Measurements from ENCODE around the gene PCSK6.

PCSK6 gene

GRCh38 chr15:101469520-101470288 lies 19.8 kb downstream of the PCSK6 start:
- Histone ChIP-seq H3K4me3 (ENCODE audit: low read length) (no peak overlapping the region), H3K79me2 (ENCODE audit: low read length) (no peaks in the 10 kb centered on the region), H3K27me3 (replicated peaks; ENCODE audit: insufficient read depth, low read length) (no peaks in the 10 kb centered on the region), H3K4me2 (ENCODE audit: low read depth, low read length) (no peak overlapping the region), H3K27ac (ENCODE audit: low read length) (no peak overlapping the region), H3K9me2 (replicated peaks; ENCODE audit: insufficient read depth, low read length) (no peaks in the 10 kb centered on the region), H3K9ac (ENCODE audit: low read length) (no peak overlapping the region), H3K9me3 (replicated peaks; ENCODE audit: insufficient read depth, low read length) (no peaks in the 10 kb centered on the region), H4K20me1 (ENCODE audit: insufficient read depth, low read length) (no peaks in the 10 kb centered on the region), H3K4me1 (ENCODE audit: low read length) (no peaks in the 10 kb centered on the region), H2AFZ (ENCODE audit: low read length) (no peak overlapping the region), H3F3A (ENCODE audit: insufficient read depth, low read length) (no peaks in the 10 kb centered on the region), H3K36me3 (replicated peaks; ENCODE audit: insufficient read depth, low read length) (no peaks in the 10 kb centered on the region)
- TF ChIP-seq EZH2 (optimal IDR thresholded peaks at IDR 0.05; ENCODE audit: low read depth, low read length): no peak
- TF ChIP-seq EZH2phosphoT487 (IDR thresholded peaks at IDR 0.05; ENCODE audit: low read length): no peak
- TF ChIP-seq CTCF (IDR thresholded peaks at IDR 0.05; ENCODE audit: low read length): no peak
- no peak for DNase-seq

GRCh38 chr15:101466188-101466587 lies 23.3 kb downstream of the PCSK6 start:
- H3K9ac ChIP-seq (ENCODE audit: low read length): no peak overlapping the region
- H3K27me3 ChIP-seq (replicated peaks; ENCODE audit: insufficient read depth, low read length): no peaks in the 10 kb centered on the region
- no peaks in the 10 kb centered on the region for H3K9me3 ChIP-seq (replicated peaks; ENCODE audit: insufficient read depth, low read length)
- no peak overlapping the region for H3K4me2 ChIP-seq (ENCODE audit: low read depth, low read length)
- no peak overlapping the region for H3K4me3 ChIP-seq (ENCODE audit: low read length)
- no peaks in the 10 kb centered on the region for H4K20me1 ChIP-seq (ENCODE audit: insufficient read depth, low read length)
- no peak overlapping the region for H3K27ac ChIP-seq (ENCODE audit: low read length)
- DNase-seq: no peak
- no peaks in the 10 kb centered on the region for H3K9me2 ChIP-seq (replicated peaks; ENCODE audit: insufficient read depth, low read length)
- no peaks in the 10 kb centered on the region for H3K36me3 ChIP-seq (replicated peaks; ENCODE audit: insufficient read depth, low read length)
- no peaks in the 10 kb centered on the region for H3K79me2 ChIP-seq (ENCODE audit: low read length)
- H3K4me1 ChIP-seq (ENCODE audit: low read length): no peaks in the 10 kb centered on the region
- TF ChIP-seq CTCF (IDR thresholded peaks at IDR 0.05; ENCODE audit: low read length): no peak
- TF ChIP-seq EZH2 (optimal IDR thresholded peaks at IDR 0.05; ENCODE audit: low read depth, low read length): no peak
- no peak for TF ChIP-seq EZH2phosphoT487 (IDR thresholded peaks at IDR 0.05; ENCODE audit: low read length)
- H2AFZ ChIP-seq (ENCODE audit: low read length): no peak overlapping the region
- H3F3A ChIP-seq (ENCODE audit: insufficient read depth, low read length): no peaks in the 10 kb centered on the region

DNA sequence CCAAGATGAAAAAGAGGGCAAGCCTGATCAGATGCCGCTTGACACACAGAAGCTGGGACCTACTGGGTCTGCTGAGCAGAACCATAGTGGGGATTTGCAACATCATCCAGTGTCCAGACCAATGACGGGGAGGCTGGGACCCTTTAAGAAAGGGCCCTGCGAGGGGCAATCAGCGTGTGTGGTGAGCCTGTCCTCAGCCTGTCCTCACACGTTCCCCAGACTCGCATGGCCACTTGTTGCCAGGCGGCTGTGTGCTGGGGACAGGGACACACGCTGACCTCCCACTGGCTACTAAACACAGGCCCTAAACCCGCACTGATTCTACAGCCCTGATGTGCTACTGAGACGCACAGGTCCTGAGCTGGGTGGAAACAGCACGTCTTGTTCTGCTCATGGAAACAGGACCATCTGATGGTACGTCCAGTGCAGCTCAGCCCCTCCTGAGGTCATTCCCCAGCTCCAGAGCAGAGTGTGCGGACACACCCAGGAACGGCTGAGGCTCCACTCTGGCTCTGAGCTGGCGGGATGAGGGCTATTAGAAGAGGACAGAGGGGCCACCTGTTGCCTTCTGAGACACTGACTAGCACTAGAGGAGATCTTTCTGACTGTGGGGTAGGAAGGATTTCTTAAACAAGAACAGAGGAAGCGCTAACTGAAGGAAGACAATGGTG lies 24.4 kb downstream of the PCSK6 start:
- Histone ChIP-seq H3K27me3 (replicated peaks; ENCODE audit: insufficient read depth, low read length) (no peaks in the 10 kb centered on the region), H3F3A (ENCODE audit: insufficient read depth, low read length) (no peaks in the 10 kb centered on the region), H4K20me1 (ENCODE audit: insufficient read depth, low read length) (no peaks in the 10 kb centered on the region), H3K9ac (ENCODE audit: low read length) (no peak overlapping the region), H3K9me2 (replicated peaks; ENCODE audit: insufficient read depth, low read length) (no peaks in the 10 kb centered on the region), H3K4me1 (ENCODE audit: low read length) (no peaks in the 10 kb centered on the region), H3K36me3 (replicated peaks; ENCODE audit: insufficient read depth, low read length) (no peaks in the 10 kb centered on the region), H3K79me2 (ENCODE audit: low read length) (no peaks in the 10 kb centered on the region), H2AFZ (ENCODE audit: low read length) (no peak overlapping the region), H3K4me2 (ENCODE audit: low read depth, low read length) (no peak overlapping the region), H3K9me3 (replicated peaks; ENCODE audit: insufficient read depth, low read length) (no peaks in the 10 kb centered on the region), H3K4me3 (ENCODE audit: low read length) (no peak overlapping the region), H3K27ac (ENCODE audit: low read length) (no peak overlapping the region)
- no peak for DNase-seq
- TF ChIP-seq EZH2 (optimal IDR thresholded peaks at IDR 0.05; ENCODE audit: low read depth, low read length): no peak
- no peak for TF ChIP-seq CTCF (IDR thresholded peaks at IDR 0.05; ENCODE audit: low read length)
- no peak for TF ChIP-seq EZH2phosphoT487 (IDR thresholded peaks at IDR 0.05; ENCODE audit: low read length)

Measured in MM.1S (cell line).